ENCODE measurements around the gene FHAD1. TPM values are rescaled to one million over a fixed set of nuclear protein-coding genes. Genes with fewer than 3 reads are reported as not detected.

FHAD1 gene
- total RNA-seq, 1 donor from 2014 or later, result not detected

- H3K4me3 Mint-ChIP-seq (ENCODE audit: unreplicated experiment), result peak overlapping the region; percentile 22
- no peaks in the 10 kb centered on the region for H3K27me3 Mint-ChIP-seq (ENCODE audit: unreplicated experiment)
- TF ChIP-seq CTCF (IDR thresholded peaks at IDR 0.05), result no peak
- H3K36me3 Mint-ChIP-seq (ENCODE audit: unreplicated experiment), result no peaks in the 10 kb centered on the region
- DNase-seq (ENCODE audit: extremely low spot score, unreplicated experiment), result no peak
- H3K27ac Mint-ChIP-seq (ENCODE audit: unreplicated experiment), result no peak overlapping the region
- no peaks in the 10 kb centered on the region for H3K9me3 Mint-ChIP-seq (ENCODE audit: unreplicated experiment)
- H3K4me1 Mint-ChIP-seq (ENCODE audit: unreplicated experiment), result peaks cover 45% of the 10 kb centered on the region
Measured at GRCh38 chr1:15412175-15412800, 165.3 kb downstream of the FHAD1 start.

GRCh38 chr1:15412843-15413242 lies 165.8 kb downstream of the FHAD1 start:
- Mint-ChIP-seq H3K4me1 (ENCODE audit: unreplicated experiment) (peaks cover 48% of the 10 kb centered on the region), H3K27ac (ENCODE audit: unreplicated experiment) (no peak overlapping the region), H3K36me3 (ENCODE audit: unreplicated experiment) (no peaks in the 10 kb centered on the region), H3K4me3 (ENCODE audit: unreplicated experiment) (no peak overlapping the region), H3K9me3 (ENCODE audit: unreplicated experiment) (no peaks in the 10 kb centered on the region), H3K27me3 (ENCODE audit: unreplicated experiment) (no peaks in the 10 kb centered on the region)
- TF ChIP-seq CTCF (IDR thresholded peaks at IDR 0.05), result no peak
- DNase-seq (ENCODE audit: extremely low spot score, unreplicated experiment), result no peak

- H3K27me3 Mint-ChIP-seq (ENCODE audit: unreplicated experiment), result no peaks in the 10 kb centered on the region
- no peak overlapping the region for H3K27ac Mint-ChIP-seq (ENCODE audit: unreplicated experiment)
- H3K36me3 Mint-ChIP-seq (ENCODE audit: unreplicated experiment), result no peaks in the 10 kb centered on the region
- no peak overlapping the region for H3K4me3 Mint-ChIP-seq (ENCODE audit: unreplicated experiment)
- TF ChIP-seq CTCF (IDR thresholded peaks at IDR 0.05), result no peak
- no peak for DNase-seq (ENCODE audit: extremely low spot score, unreplicated experiment)
- H3K9me3 Mint-ChIP-seq (ENCODE audit: unreplicated experiment), result no peaks in the 10 kb centered on the region
- H3K4me1 Mint-ChIP-seq (ENCODE audit: unreplicated experiment), result peaks cover 52% of the 10 kb centered on the region
Measured at GRCh38 chr1:15413563-15414444, 166.8 kb downstream of the FHAD1 start.

- Mint-ChIP-seq H3K27me3 (ENCODE audit: unreplicated experiment) (no peaks in the 10 kb centered on the region), H3K9me3 (ENCODE audit: unreplicated experiment) (no peaks in the 10 kb centered on the region), H3K36me3 (ENCODE audit: unreplicated experiment) (no peaks in the 10 kb centered on the region), H3K4me1 (ENCODE audit: unreplicated experiment) (peaks cover 54% of the 10 kb centered on the region), H3K27ac (ENCODE audit: unreplicated experiment) (no peak overlapping the region), H3K4me3 (ENCODE audit: unreplicated experiment) (no peak overlapping the region)
- DNase-seq (ENCODE audit: extremely low spot score, unreplicated experiment), result no peak
- no peak for TF ChIP-seq CTCF (IDR thresholded peaks at IDR 0.05)
Measured at GRCh38 chr1:15414445-15414983, 167.5 kb downstream of the FHAD1 start.
